ENCODE results near the gene GLOD4. TPM values are rescaled to one million over a fixed set of nuclear protein-coding genes. Genes with fewer than 3 reads are reported as not detected.
"Not testable (repeated sequence)": the region's sequence is repeated elsewhere in the genome, so short reads cannot be mapped to it uniquely, and the experiment has no call there.

GLOD4 gene
- total and polyA plus RNA-seq, 7 donors = 13.5 to 29.2 (median 21.3) TPM

DNA sequence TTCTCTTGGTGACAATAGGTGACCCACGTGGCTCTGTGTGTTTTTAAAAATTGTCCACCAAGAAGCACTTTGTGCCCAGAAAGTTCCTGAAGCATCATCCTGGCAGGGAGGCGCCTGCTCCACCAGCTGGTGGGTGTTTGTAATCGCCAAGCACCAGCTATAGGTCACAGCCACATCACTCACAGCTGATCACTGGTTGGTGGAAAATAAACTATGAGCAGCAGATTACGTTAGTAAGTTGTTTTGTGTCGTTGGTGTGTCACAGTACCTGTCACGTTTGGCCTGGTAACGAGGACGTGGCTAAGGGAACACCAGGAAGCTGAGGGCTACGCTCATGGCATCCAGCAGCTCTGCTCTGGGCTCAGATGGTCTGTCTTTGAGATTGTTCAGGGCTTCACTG is 10.2 kb upstream of the GLOD4 start:
- no peak overlapping the region for H3K4me3 ChIP-seq
- H3K36me3 ChIP-seq (ENCODE audit: insufficient read depth in 1 of 2, low read depth in 1 of 2) = peaks cover 0 to 56% of the 10 kb centered on the region in 2 donors
- no peak for TF ChIP-seq CTCF (IDR thresholded peaks at IDR 0.05)
- 75 to 79% (median 77%) methylated on average over 9 of the region's 9 CpGs for WGBS, 3 donors
- no peak overlapping the region for H3K27ac ChIP-seq
- peaks cover 17% of the 10 kb centered on the region for H3K4me1 ChIP-seq
- H3K9me3 ChIP-seq = no peaks in the 10 kb centered on the region
- ATAC-seq (no peak), DNase-seq (peak in 1 of 2 donors; percentile 12)
- intact Hi-C loops (cut with DNase I) = loop anchor here in 1 of 2 donors (10.0 kb wide), 1 partner anchor 93 kb away; no protein-coding TSS in a partner anchor
- H3K27me3 ChIP-seq (ENCODE audit: insufficient read depth in 3 of 3, low read length in 2 of 3) = no peaks in the 10 kb centered on the region

GRCh38 chr17:791829-792228 is 9.7 kb upstream of the GLOD4 start:
- Histone ChIP-seq H3K9me3 (no peaks in the 10 kb centered on the region), H3K4me1 (peaks cover 13% of the 10 kb centered on the region), H3K4me3 (no peak overlapping the region), H3K27ac (no peak overlapping the region), H3K27me3 (ENCODE audit: insufficient read depth in 3 of 3, low read length in 2 of 3) (no peaks in the 10 kb centered on the region), H3K36me3 (ENCODE audit: insufficient read depth in 1 of 2, low read depth in 1 of 2) (peaks cover 0 to 52% of the 10 kb centered on the region in 2 donors)
- ATAC-seq (no peak), DNase-seq (peak in 1 of 2 donors; percentile 52)
- intact Hi-C loops (cut with DNase I) = loop anchor here in 1 of 2 donors (10.0 kb wide), 1 partner anchor 93 kb away; no protein-coding TSS in a partner anchor
- TF ChIP-seq CTCF (IDR thresholded peaks at IDR 0.05) = no peak
- WGBS, 3 donors = 76 to 81% (median 79%) methylated on average over 19 of the region's 19 CpGs

- DNase-seq = peak in 1 of 2 donors; percentile 33
- intact Hi-C loops (cut with DNase I) = loop anchor here in 1 of 2 donors (10.0 kb wide), 1 partner anchor 94 kb away; no protein-coding TSS in a partner anchor
- ATAC-seq; H3K4me3 ChIP-seq; H3K27me3 ChIP-seq (ENCODE audit: insufficient read depth in 3 of 3, low read length in 2 of 3); H3K27ac ChIP-seq; H3K9me3 ChIP-seq: not testable (repeated sequence)
- WGBS, 3 donors = 76 to 85% (median 79%) methylated on average over 9 to 10 of the region's 12 CpGs
- Histone ChIP-seq H3K4me1 (peaks cover 12% of the 10 kb centered on the region), H3K36me3 (ENCODE audit: insufficient read depth in 1 of 2, low read depth in 1 of 2) (peaks cover 0 to 55% of the 10 kb centered on the region in 2 donors)
Measured at GRCh38 chr17:790874-791247, 8.8 kb upstream of the GLOD4 start.

DNA sequence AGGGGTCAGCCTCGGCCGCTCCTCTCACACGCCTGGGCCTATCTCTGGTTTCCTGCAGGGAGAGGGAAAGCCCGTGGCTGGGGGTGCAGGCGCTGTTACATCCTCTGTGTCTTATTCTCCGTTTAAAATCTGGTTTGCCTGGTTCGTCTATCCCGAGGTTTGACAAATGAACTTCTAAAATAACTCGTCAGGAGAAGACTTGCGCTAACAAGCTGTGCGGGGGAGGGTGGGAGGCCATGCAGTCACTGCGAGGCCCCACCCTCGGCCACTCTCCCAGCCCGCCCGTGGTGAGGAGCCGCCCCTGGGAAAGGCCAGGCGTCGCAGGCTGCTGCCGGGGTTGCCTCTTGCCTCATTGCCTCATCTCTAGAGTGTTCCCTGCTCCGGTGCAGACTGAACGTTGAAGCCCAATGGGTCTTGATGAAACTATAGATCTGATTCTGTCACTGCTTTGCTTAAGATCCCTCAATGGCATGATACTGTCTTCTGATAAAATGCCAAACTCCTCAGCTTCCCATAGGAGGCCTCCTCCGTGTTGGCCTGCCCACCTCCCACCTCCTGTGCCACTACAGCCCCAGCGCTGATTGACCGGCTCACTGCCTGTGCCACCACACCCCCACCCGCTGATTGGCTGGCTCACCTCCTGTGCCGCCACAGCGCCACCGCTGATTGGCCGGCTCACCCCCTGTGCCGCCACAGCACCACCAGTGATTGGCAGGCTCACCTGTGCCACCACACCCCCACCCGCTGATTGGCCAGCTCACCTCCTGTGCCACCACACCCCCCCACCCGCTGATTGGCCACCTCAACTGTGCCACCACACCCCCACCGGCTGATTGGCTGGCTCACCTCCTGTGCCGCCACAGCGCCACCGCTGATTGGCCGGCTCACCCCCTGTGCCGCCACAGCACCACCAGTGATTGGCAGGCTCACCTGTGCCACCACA is 8.1 kb upstream of the GLOD4 start:
- not testable (repeated sequence) for H3K27ac ChIP-seq; H3K4me1 ChIP-seq; H3K4me3 ChIP-seq; H3K27me3 ChIP-seq (ENCODE audit: insufficient read depth in 3 of 3, low read length in 2 of 3); H3K9me3 ChIP-seq; ATAC-seq
- H3K36me3 ChIP-seq (ENCODE audit: insufficient read depth in 1 of 2, low read depth in 1 of 2) = peaks cover 0 to 59% of the 10 kb centered on the region in 2 donors
- 78 to 87% (median 80%) methylated on average over 29 to 38 of the region's 38 CpGs for WGBS, 3 donors
- peak; percentile 55 to 58 for DNase-seq
- intact Hi-C loops (cut with DNase I) = loop anchor here in 1 of 2 donors (10.0 kb wide), 1 partner anchor 95 kb away; no protein-coding TSS in a partner anchor

GRCh38 chr17:789160-789840 is 7.2 kb upstream of the GLOD4 start:
- no peak for DNase-seq
- H3K36me3 ChIP-seq (ENCODE audit: insufficient read depth in 1 of 2, low read depth in 1 of 2) = peaks cover 2 to 68% of the 10 kb centered on the region in 2 donors

More at GRCh38 chr17:789160-789840, 7.2 kb upstream of the GLOD4 start:
- 81 to 88% (median 87%) methylated on average over 14 of the region's 14 CpGs for WGBS, 3 donors
- intact Hi-C loops (cut with DNase I) = no loop called here
- Histone ChIP-seq H3K27me3 (ENCODE audit: insufficient read depth in 3 of 3, low read length in 2 of 3) (no peaks in the 10 kb centered on the region), H3K4me3 (no peak overlapping the region), H3K9me3 (no peaks in the 10 kb centered on the region), H3K4me1 (peaks cover 8% of the 10 kb centered on the region), H3K27ac (no peak overlapping the region)
- TF ChIP-seq CTCF (IDR thresholded peaks at IDR 0.05) = no peak
- ATAC-seq = no peak

Measured in psoas muscle (tissue), 8 donors.